IPS-18c (cell line): ENCODE measurements around the gene SCNN1G.

Source experiments
- H3K4me3 ChIP-seq: 2 replicates; pipeline ENCODE4 v1.7.0; 2013; ENCODE audit warnings: low read depth, mild to moderate bottlenecking, low read length, moderate library complexity; ENCODE audit not compliant: insufficient read depth
- H3K9me3 ChIP-seq: one replicate; pipeline ENCODE4 v1.6.1; 2013; ENCODE audit warnings: mild to moderate bottlenecking, low read length, moderate library complexity; ENCODE audit not compliant: control insufficient read depth, insufficient read depth

Gene SCNN1G

GRCh38 chr16:23148513-23149266, 33.9 kb upstream of the SCNN1G start:
- peak overlapping the region; percentile 70 for H3K4me3 ChIP-seq
- H3K9me3 ChIP-seq = no peaks in the 10 kb centered on the region

GRCh38 chr16:23149267-23149992, 33.1 kb upstream of the SCNN1G start, which contains the start of gene USP31:
Gene USP31 (minus strand): TSS chr16:23149452. CDS start chr16:23149270, 182 bp downstream.
- H3K9me3 ChIP-seq = no peaks in the 10 kb centered on the region
- H3K4me3 ChIP-seq = peak within 1 kb of the TSS; percentile 70

- Histone ChIP-seq H3K4me3 (peak overlapping the region; percentile 55; the same call in 1 of the 2 replicates), H3K9me3 (no peaks in the 10 kb centered on the region)
Observed at GRCh38 chr16:23149993-23150364, 32.6 kb upstream of the SCNN1G start.

- Histone ChIP-seq H3K9me3 (no peaks in the 10 kb centered on the region), H3K4me3 (no peak overlapping the region)
Observed at GRCh38 chr16:23152386-23153178, 30.0 kb upstream of the SCNN1G start.

GRCh38 chr16:23155445-23156049, 27.0 kb upstream of the SCNN1G start:
- Histone ChIP-seq H3K9me3 (no peaks in the 10 kb centered on the region), H3K4me3 (no peak overlapping the region)

- H3K4me3 ChIP-seq = no peak overlapping the region
- no peaks in the 10 kb centered on the region for H3K9me3 ChIP-seq
Observed at GRCh38 chr16:23156110-23156509, 26.4 kb upstream of the SCNN1G start.

- no peaks in the 10 kb centered on the region for H3K9me3 ChIP-seq
- no peak overlapping the region for H3K4me3 ChIP-seq
Observed at GRCh38 chr16:23156946-23157460, 25.5 kb upstream of the SCNN1G start.

- Histone ChIP-seq H3K9me3 (no peaks in the 10 kb centered on the region), H3K4me3 (no peak overlapping the region)
Observed at GRCh38 chr16:23158114-23158513, 24.4 kb upstream of the SCNN1G start.

- no peaks in the 10 kb centered on the region for H3K9me3 ChIP-seq
- H3K4me3 ChIP-seq = no peak overlapping the region
Observed at GRCh38 chr16:23160082-23160481, 22.5 kb upstream of the SCNN1G start.

GRCh38 chr16:23160574-23160973, 22.0 kb upstream of the SCNN1G start:
- Histone ChIP-seq H3K4me3 (no peak overlapping the region), H3K9me3 (no peaks in the 10 kb centered on the region)

GRCh38 chr16:23163921-23164320, 18.6 kb upstream of the SCNN1G start:
- Histone ChIP-seq H3K4me3 (no peak overlapping the region), H3K9me3 (no peaks in the 10 kb centered on the region)

- Histone ChIP-seq H3K9me3 (no peaks in the 10 kb centered on the region), H3K4me3 (no peak overlapping the region)
Observed at GRCh38 chr16:23164736-23165135, 17.8 kb upstream of the SCNN1G start.

- Histone ChIP-seq H3K4me3 (no peak overlapping the region), H3K9me3 (no peaks in the 10 kb centered on the region)
Observed at GRCh38 chr16:23172583-23172982, 10.0 kb upstream of the SCNN1G start.

GRCh38 chr16:23172994-23173393, 9.6 kb upstream of the SCNN1G start:
- Histone ChIP-seq H3K4me3 (no peak overlapping the region), H3K9me3 (no peaks in the 10 kb centered on the region)

- Histone ChIP-seq H3K4me3 (no peak overlapping the region), H3K9me3 (no peaks in the 10 kb centered on the region)
Observed at GRCh38 chr16:23174622-23175021, 7.9 kb upstream of the SCNN1G start.

- H3K4me3 ChIP-seq = no peak overlapping the region
Observed at GRCh38 chr16:23175651-23176050, 6.9 kb upstream of the SCNN1G start.

GRCh38 chr16:23181506-23181905, 1.0 kb upstream of the SCNN1G start:
- H3K9me3 ChIP-seq = no peaks in the 10 kb centered on the region

More at GRCh38 chr16:23175651-23176050, 6.9 kb upstream of the SCNN1G start:
- no peaks in the 10 kb centered on the region for H3K9me3 ChIP-seq

More at GRCh38 chr16:23181506-23181905, 1.0 kb upstream of the SCNN1G start:
- no peak overlapping the region for H3K4me3 ChIP-seq
